Measurements from ENCODE around the gene PRRT2. TPM values are rescaled to one million over a fixed set of nuclear protein-coding genes. Genes with fewer than 3 reads are reported as not detected.
"Not testable (repeated sequence)": the region's sequence is repeated elsewhere in the genome, so short reads cannot be mapped to it uniquely, and the experiment has no call there.

PRRT2 gene
- total RNA-seq: 0.68 TPM in 1 of 2 replicates, not detected in the other

DNA sequence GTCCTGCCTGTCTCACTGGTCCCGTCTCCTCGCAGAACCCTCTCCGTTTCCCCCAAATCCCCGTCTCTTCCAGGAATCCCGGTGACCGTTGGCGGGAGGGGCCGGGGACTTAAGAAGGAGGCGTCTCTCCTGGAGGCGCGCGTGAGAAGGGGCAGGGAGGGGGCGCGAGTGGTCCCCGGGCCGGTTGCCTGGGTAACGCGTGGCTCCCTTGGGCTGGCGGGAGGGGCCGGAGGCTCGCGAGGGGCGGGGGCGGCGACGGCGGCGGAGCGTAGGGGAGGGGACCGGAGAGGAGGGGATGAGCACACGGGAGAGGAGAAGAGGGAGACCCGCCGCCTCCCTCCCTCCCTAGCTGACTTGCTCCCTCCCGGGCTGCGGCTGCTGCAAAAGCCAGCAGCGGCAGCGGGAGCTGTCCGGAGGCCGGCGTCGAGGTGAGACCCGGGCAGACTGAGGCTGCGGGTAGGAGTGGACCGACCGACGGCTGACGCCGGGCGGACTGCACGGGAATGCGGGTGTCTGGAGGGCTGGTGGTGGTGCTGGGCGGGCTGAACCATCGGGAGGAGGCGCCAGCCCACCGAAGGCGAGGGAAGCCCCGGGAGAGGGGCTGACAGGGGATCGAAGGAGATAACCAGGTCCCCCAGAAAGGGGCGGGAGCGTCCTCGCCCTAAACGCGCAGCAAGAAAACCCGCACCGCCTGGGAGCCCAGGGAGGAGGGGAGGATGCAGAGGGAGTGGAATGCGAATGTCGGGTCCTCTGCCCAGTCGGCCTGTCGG is at the start of gene PRRT2:
Gene PRRT2 (plus strand): TSS at position 298 of the 770 bp plus-strand sequence. CDS start 862 bp downstream, outside the sequence.
- peak; percentile 55 for DNase-seq

DNA sequence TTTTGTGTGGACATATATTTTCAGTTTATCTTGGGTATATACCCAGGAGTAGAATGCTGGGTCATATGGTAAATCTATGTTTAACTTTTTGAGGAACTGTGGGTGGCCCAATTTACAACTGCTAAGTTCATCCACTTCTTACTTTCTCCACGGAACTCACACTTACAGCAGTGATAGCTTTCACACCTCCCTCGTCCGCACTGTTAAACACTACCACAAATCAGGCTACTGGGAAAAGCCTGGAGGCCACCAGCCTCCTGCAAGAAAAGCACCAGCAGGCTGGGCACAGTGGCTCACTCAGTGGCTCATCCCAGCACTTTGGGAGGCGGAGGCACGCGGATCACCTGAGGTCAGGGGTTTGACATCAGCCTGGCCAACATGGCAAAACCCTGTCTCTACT is 48.7 kb upstream of the PRRT2 start:
- no peak for DNase-seq

DNA sequence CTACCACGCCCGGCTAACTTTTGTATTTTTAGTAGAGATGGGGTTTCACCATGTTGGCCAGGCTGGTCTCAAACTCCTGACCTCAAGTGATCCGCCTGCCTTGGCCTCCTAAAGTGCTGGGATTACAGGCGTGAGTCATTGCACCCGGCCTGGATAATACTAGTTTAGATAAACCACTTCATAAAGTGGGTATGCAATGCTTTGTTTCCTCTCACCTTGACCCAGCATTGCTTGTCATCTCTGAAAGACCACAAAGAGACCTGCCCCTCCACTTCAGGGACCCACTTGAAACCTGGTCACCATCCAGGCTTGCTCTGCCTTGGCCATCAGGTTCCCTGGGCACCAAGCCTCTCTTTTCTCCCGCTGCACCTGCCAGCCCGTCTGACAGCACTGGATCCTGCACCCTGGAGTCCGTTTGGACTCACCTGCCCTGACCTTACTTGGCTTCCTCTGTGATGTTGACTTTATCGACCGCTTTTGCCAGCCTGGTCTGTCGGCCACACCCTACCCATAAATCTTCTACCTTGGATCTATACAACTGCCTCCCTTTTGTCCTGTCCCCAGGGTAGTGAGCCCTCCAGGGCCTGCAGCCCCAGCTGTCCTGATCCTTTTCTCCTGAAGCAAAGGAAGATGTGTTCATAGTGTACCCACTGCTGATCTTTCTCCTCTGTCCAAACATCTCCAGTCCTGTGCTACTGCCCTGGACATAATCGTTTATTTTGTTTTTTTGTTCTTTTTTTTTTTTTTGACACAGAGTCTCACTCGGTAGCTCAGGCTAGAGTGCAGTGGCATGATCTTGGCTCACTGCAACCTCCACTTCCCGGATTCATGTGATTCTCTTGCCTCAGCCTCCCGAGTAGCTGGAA is 46.6 kb upstream of the PRRT2 start:
- DNase-seq: no peak

DNA sequence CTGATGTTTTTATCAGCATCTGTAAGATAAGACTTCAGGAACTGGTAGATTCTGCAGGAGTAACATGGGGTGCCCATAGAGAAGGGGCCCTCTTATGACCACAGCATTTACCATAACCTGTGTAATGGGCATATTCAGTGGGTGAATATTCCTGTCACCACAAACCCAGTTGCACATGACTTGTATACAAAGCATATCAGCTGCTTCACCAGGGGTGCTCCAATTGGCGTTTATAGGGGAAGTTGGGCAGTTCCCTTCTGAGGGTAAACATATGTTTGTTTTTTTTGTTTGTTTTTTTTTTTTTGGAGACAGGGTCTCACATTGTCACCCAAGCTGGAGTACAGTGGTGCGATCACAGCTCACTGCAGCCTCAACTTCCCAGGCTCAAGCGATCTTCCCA is 45.4 kb upstream of the PRRT2 start:
- DNase-seq: no peak

DNA sequence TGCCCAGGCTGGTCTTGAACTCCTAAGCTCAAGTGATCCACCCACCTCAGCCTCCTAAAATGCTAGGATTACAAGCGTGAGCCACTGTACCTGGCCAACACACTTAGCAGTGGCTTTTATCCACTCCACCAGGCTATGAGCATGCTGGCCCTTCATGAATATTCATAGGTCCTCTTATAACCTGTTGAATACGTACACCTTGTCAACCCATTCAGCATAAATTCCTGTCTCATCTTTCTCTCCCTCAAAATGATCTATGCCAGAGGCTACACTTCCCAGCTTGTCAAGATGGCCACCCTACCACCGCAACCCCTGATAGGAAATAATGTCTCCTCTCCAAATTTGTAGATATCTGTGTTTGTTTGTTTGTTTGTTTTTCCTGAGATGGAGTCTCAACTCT is 44.9 kb upstream of the PRRT2 start:
- no peak for DNase-seq

DNA sequence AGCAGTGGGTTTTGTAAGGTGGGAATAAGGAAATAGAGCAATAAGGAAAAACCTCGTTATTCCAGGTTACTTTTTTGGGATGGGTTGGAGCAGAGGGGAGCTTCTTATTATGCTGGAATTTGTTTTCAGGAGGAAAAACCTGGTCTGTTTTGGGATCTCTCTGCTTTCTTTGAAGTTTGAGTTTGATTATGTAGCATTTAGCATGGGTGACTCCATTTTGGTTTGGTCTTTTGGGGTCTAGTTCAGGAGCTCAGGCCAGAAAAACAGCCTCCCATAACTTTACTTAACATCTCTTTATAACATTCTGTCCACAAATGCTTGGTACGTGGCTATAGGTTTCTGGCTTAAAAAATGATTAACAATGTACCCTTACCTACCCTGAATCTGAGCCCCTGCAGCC is 42.5 kb upstream of the PRRT2 start:
- DNase-seq: no peak

DNA sequence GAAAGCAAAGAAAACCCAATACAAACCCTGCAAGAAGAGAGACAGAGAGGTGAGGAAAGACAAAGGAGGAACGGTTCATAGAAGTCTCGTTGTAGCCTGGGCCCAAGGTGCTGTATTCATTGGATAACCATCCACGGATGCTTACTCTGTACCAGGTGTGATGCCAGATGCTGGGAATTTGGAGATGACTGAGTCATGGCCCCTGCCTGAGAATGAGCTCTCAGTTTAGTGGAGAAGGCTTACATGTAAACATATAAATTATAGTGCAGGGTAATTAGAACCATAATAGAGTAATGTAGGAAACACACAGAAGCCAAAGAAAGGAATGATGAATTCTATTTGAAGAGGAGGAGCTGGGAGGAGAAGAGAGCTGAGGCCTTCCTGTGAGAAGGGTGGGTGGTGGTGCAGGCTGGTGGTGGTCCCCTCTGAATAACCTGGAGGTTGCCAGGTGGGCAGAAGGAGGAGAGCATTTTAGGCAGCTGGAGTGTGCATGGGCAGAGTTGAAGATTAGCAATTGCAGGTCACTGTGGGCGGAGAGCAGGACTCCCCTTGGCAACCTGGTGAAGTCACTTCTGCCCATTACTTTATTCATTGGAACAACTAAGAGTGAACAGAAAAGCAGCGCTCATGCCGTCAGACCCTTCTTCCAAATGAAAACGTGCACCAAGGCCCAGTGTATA is 41.6 kb upstream of the PRRT2 start:
- DNase-seq: no peak

DNA sequence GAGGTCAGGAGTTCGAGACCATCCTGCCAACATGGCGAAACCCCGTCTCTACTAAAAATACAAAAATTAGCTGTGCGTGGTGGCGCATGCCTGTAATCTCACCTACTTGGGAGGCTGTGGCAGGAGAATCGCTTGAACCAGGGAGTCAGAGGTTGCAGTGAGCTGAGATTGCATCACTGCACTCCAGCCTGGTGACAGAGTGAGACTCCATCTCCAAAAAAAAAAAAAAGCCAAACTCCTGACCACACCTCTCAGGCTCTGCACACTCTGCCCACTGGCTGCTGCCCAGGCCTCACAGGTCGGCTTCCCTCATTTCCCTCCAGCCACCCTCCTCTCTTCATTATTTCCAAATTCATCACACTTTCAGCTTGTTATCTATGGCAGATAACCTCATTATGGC is 39.7 kb upstream of the PRRT2 start:
- DNase-seq: not testable (repeated sequence)

DNA sequence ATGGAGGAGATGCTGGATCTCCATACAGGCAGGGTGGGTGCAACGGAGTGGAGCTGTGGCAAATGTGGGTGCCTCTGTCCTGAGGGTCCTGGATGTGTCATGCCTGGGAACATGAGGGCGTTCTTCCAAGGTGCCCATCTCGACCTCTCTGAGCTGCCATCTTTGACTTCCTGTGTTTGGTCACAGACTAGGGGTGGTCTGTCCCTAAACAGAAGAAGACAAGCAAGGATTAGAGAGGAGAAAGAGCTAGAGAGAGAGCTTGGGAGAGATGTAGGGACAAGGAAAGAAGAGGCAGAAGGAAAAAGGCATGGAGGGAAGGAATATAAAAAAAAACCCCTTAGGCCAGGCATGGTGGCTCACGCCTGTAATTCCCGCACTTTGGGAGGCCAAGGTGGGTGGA is 37.3 kb upstream of the PRRT2 start:
- no peak for DNase-seq

DNA sequence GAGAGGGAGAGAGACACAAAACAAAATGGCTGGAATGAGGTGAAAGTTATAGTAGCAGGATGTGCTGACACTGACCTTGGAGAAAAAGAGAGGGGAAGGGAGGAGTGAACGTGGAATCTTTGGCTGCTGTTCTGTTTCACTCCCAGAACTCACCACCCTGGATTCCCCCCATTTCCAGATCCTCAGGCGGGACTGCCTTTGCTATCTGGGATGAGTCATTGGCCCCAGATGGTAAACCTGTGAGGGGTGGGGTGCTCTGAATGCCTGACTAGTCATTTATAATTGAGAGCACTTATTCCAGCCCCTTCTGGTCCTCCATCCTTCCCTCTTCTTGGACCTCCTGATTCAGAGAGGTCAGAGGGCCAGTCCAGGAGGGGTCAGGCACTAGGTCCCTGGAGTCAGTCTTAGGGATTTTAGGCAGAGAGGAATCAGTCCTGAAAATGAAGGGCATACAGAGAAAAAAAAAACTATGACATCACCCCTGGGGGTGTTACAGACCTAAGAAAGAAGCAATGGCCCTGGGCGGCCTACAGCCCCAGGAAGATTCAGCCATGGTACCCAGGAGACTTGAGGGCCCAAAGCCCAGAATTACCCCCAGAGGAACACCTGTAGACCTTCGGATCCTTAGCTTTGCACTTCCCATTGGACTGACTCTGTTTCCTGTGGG is 36.1 kb upstream of the PRRT2 start:
- DNase-seq: no peak

DNA sequence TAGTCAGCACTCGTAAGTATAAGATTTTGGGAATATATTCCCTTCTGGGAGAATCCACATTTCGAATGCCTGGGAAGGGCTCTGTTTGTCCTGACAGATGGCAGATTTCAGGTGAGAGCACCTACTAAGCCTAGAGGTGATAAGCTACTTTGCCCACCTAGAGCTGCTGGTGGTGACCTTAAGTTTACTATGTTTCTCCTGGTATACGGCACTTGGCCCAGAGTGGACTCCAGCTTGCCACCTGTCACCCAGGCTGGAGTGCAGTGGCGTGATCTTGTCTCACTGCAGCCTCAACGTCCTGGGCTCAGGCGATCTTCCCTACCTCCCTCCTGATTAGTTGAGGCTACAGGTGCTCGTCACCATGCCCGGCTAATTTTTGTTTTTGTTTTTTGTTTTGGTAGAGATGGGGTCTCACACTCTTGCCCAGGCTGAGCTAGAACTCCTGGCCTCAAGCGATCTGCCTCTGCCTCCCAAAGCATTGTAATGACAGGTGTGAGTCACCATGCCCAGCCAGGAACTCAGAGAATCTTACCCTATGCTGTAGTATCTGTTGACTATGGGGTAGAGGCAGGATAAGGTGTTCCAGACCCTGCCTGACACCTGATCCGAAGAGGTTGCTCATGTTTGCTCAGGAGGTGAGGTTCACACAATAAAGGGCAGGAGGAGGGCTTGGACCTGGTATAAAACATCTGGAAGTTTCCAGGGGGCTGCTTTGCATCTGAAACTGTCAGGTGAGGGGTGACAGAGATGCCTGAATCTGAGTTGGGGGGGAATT is 34.2 kb upstream of the PRRT2 start, which contains the start of gene ZG16:
Gene ZG16 (plus strand): TSS at position 681 of the 775 bp plus-strand sequence. CDS start 1,011 bp downstream, outside the sequence.
- no peak for DNase-seq

DNA sequence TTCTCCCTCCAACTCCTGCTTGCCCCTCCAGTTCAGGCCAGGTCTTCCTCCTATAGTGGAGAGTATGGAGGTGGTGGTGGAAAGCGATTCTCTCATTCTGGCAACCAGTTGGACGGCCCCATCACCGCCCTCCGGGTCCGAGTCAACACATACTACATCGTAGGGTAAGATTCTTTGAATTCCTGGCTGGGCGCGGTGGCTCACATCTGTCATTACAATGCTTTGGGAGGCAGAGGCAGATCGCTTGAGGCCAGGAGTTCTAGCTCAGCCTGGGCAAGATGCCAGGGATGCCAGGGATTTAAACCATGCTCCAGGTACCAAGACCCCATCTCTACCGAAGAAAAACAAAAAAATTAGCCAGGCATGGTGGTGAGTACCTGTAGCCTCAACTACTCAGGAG is 32.5 kb upstream of the PRRT2 start:
- no peak for DNase-seq

DNA sequence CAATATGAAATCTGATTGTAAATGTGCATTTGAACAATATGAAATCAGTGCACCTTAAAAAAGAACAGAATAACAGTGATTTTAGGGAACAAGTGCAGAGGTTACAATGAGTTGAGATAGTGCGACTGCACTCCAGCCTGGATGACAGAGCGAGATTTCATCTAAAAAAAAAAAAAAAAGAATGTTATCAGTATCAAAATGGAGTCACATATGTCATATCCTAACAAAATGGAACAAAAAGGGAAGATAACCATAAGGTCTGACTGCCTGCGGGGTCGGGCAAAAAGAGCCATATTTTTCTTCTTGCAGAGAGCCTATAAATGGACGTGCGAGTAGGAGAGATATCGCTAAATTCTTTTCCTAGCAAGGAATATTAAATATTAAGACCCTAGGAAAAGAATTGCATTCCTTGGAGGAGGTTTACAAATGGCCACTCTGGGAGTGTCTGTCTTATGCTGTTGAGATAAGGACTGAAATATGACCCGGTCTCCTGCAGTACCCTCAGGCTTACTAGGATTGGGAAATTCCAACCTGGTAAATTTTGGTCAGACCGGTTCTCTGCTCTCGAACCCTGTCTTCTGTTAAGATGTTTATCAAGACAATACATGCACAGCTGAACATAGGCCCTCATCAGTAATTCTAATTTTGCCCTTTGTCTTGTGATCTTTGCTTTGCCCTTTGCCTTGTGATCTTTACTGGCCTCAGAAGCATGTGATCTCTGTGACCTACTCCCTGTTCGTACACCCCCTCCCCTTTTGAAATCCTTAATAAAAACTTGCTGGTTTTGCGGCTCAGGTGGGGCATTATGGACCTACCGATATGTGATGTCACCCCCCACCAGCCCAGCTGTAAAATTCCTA is 28.7 kb upstream of the PRRT2 start:
- not testable (repeated sequence) for DNase-seq

DNA sequence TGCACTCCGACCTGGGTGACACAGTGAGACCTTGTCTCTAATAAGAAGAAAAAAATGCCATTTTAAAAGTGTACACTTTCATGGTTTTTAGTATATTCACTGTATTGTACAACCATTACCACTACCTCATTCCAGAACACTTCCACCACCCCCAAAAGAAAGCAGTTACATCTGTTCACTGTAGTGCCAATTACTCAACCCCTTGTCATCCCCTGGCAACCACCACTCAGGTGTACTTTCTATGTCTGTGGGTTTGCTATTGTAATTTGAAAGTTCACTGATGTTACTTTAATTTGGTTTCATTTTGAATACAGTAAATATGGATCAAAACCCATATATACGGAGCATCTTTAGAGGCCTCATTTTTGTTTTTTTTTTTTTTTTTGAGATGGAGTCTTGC is 27.8 kb upstream of the PRRT2 start:
- no peak for DNase-seq

DNA sequence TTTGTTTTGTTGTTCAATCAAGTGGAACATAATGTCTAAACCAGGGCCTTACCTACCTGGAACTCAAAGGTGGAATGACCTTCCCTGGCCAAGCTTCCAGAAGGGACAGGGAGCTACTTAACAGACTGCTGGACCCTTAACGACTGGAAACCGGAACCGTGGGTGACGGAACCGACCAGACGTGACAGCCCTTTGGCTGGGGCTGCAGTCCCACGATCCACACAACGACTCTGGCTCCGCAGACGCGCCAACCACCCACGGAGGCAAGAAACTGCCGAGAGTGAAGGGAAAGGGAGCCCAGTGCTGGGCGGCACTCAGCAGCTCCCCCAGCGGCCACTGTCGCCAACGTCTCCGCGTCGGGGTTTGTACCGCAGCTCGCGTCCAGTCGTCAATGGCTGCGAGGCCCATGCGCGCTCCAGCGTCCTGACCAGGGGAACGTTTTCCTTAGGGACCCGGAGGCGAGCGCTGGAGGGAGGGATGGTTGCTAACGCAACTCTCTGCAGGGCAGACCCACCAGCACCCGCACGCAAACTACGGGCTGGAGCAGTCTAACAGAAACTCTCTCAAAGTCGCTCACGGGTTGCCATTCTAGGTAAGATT is 27.0 kb upstream of the PRRT2 start:
- DNase-seq: peak; percentile 77

DNA sequence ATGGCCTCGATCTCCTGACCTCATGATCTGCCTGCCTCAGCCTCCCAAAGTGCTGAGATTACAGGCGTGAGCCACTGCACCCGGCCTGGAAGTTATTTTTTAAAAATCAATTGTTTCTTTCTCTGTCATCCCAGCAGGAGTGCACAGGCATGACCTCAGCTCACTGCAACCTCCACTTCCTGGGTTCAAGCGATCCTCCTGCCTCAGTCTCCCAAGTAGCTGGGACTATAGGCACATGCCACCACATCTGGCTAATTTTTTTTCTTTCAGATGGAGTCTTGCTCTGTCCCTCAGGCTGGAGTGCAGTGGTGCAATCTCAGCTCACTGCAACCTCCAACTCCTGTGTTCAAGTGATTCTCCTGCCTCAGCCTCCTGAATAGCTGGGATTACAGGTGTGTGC is 24.8 kb upstream of the PRRT2 start:
- not testable (repeated sequence) for DNase-seq

DNA sequence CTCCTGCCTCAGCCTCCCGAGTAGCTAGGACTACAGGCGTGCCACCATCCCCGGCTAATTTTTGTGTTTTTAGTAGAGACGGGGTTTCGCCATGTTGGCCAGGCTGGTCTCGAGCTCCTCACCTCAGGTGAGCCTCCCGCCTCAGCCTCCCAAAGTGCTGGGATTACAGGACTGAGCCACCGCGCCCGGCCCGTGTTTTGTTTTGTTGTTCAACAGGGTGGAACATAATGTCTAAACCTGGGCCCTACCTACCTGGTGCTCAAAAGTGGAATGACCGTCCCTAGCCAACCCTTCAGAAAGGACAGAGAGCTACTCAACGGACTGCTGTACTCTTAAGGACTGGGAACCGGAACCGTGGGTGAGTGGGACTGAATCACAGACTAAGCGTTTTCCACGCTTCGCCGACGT is 22.2 kb upstream of the PRRT2 start:
- no peak for DNase-seq

DNA sequence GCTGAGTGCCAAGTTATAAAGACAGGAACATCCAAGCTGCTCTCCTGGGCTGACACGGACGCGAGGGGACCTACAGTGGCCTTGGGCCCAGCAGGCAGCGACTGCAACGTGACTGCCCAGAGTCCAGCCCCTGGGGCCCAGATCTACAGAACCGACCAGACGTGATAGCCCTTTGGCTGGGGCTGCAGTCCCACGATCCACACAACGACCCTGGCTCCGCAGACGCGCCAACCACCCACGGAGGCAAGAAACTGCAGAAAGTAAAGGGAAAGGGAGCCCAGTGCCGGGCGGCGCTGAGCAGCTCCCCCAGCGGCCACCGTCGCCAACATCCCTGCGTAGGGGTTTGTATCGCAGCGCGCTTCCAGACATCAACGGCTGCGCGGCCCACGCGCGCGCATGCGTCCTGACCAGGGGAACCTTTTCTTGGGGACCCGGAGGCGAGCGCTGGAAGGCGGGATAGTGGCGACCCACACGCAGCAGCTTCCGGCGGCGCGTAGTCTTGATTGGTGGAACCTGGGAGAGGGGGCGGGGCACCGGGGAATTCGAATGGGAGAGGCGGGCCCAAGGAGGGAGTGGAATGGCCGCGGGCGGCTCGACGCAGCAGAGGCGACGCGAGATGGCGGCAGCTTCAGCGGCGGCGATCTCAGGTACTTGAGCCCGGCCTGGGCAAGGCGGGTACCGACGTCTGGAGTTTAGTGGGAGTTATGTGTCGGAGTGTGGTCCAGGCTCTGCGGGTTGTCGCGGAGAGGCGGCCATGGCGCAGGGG is 21.6 kb upstream of the PRRT2 start, which contains the start of gene KIF22:
Gene KIF22 (plus strand): TSS at position 569 of the 766 bp plus-strand sequence. CDS start 9 bp downstream, at position 578.
- DNase-seq: peak; percentile 99

All from dermis blood vessel endothelial cell (primary cell).